Lung (tissue), 12 donors: ENCODE measurements around the gene SEPTIN6. TPM values are rescaled to one million over a fixed set of nuclear protein-coding genes. Genes with fewer than 3 reads are reported as not detected.
A peak's percentile ranks its signal among the peaks of the same experiment; 100 is the strongest.

Source experiments
- ATAC-seq: fragments of 200-7000 bp; cut with Tn5 transposase; one replicate; pipeline ENCODE4 v1.9.1; 2020; ENCODE audit warnings: moderate number of reproducible peaks; ENCODE audit not compliant: insufficient read depth, low FRiP score
- DNase-seq, 3 donors: peaks; one replicate each; pipeline ENCODE4 v3.0.0-alpha.2; 2013 to 2017
- H3K27ac ChIP-seq, 2 donors: one replicate each; pipeline ENCODE4 v1.5.1; 2013; ENCODE audit warnings: mild to moderate bottlenecking in 2 of 2, moderate library complexity in 2 of 2, control low read depth in 1 of 2, inconsistent platforms in 1 of 2, low read depth in 1 of 2, low read length in 1 of 2
- H3K27me3 ChIP-seq, 3 donors: one replicate each; pipeline ENCODE4 v1.5.1; 2013; ENCODE audit warnings: low read length in 2 of 3; ENCODE audit not compliant: control insufficient read depth in 3 of 3, insufficient read depth in 3 of 3
- H3K36me3 ChIP-seq, 4 donors: one replicate each; pipeline ENCODE4 v1.5.1; 2013; ENCODE audit warnings: low read length in 4 of 4, mild to moderate bottlenecking in 1 of 4, moderate library complexity in 1 of 4; ENCODE audit not compliant: control insufficient read depth in 4 of 4, insufficient read depth in 4 of 4
- H3K4me1 ChIP-seq, 5 donors: one replicate each; pipeline ENCODE4 v1.5.1; 2013; ENCODE audit warnings: low read length in 5 of 5, mild to moderate bottlenecking in 2 of 5, moderate library complexity in 1 of 5; ENCODE audit not compliant: control insufficient read depth in 5 of 5, insufficient read depth in 5 of 5
- H3K4me3 ChIP-seq: one replicate; pipeline ENCODE4 v1.5.1; 2013; ENCODE audit warnings: mild to moderate bottlenecking, control low read depth, moderate library complexity
- H3K9ac ChIP-seq, 2 donors: one replicate each; pipeline ENCODE4 v1.5.1; 2013; ENCODE audit warnings: low read length in 2 of 2, control low read depth in 1 of 2; ENCODE audit not compliant: insufficient read depth in 1 of 2
- H3K9me3 ChIP-seq, 4 donors: one replicate each; pipeline ENCODE4 v1.5.1; 2013; ENCODE audit warnings: low read length in 3 of 4, mild to moderate bottlenecking in 1 of 4, moderate library complexity in 1 of 4; ENCODE audit not compliant: control insufficient read depth in 4 of 4, insufficient read depth in 3 of 4
- CTCF ChIP-seq: IDR thresholded peaks from 2 replicates; pipeline ENCODE4 v1.5.1; 2012; ENCODE audit warnings: mild to moderate bottlenecking; ENCODE audit errors: control extremely low read depth, extremely low read depth
- WGBS, 2 donors: extraction: QIAGEN DNeasy Blood & Tissue Kit; methylation state at CpG; one replicate each; pipeline ENCODE4 v1.1.7; 2013; 5-methylcytosine and 5-hydroxymethylcytosine counted together
- polyA plus RNA-seq, 2 donors: library from polyadenylated mRNA; stranded (reverse); fragments of 200-250 nt; gene quantifications; one replicate each; pipeline ENCODE4 v1.2.1, GENCODE V29; 2013
- total RNA-seq, 2 donors: library from RNA; depleted of rRNA in 1 of 2; stranded (reverse); fragments of >200 nt in 1 of 2; gene quantifications; one replicate each; pipeline ENCODE4 v1.2.1, GENCODE V29; 2014 to 2021
- donor health status: control.
- donor health status: control.
- donor health status: Bipolar disorder and iron deficiency.
- donor health status: healthy.
- donor health status: DM: yes; HTN: yes; CAD: no.

Gene SEPTIN6
- total and polyA plus RNA-seq, 4 donors, result 6.2 to 25.8 (median 17.6) TPM

- Histone ChIP-seq H3K36me3 (no peaks in the 10 kb centered on the region), H3K27ac (no peak overlapping the region), H3K9me3 (peaks cover 0 to 2% (median 0%) of the 10 kb centered on the region in 4 donors), H3K9ac (no peak overlapping the region), H3K4me1 (no peaks in the 10 kb centered on the region), H3K4me3 (no peak overlapping the region), H3K27me3 (no peaks in the 10 kb centered on the region)
- DNase-seq (no peak), ATAC-seq (no peak)
- 81 to 86% methylated on average over 2 to 6 of the region's 6 CpGs for WGBS, 2 donors
- no peak for TF ChIP-seq CTCF
Observed at GRCh38 chrX:119735467-119735866, 42.5 kb upstream of the SEPTIN6 start.

DNA sequence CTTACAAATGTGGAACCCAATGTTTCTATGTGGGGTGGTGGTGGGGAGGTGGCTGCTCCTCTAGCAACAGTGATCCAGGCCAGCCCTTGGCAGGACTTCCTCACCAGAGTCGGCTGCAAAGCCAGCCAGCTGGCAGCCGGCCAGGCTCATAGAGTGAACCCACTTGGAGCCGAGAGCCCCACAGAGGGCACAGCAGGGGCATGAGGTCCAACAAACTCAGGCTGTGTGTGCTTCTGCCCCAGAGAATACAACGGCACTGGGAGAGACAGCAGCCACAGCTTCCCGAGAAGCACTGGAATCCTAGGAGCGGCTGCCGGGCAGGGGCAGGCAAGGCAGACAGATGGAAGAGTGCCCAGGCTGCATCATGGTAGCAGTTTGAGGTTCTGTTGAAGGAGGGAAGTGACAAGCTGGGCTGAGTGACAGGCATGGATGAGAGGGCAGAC lies 42.0 kb upstream of the SEPTIN6 start:
- DNase-seq (peak in 1 of 3 donors; percentile 24), ATAC-seq (no peak)
- H3K9ac ChIP-seq, result no peak overlapping the region
- no peaks in the 10 kb centered on the region for H3K27me3 ChIP-seq
- H3K9me3 ChIP-seq, result peaks cover 0 to 2% (median 0%) of the 10 kb centered on the region in 4 donors
- no peaks in the 10 kb centered on the region for H3K36me3 ChIP-seq
- WGBS, 2 donors, result 25 to 42% methylated on average over 6 to 7 of the region's 7 CpGs
- H3K27ac ChIP-seq, result no peak overlapping the region
- H3K4me1 ChIP-seq, result no peaks in the 10 kb centered on the region
- TF ChIP-seq CTCF, result no peak
- H3K4me3 ChIP-seq, result no peak overlapping the region

DNA sequence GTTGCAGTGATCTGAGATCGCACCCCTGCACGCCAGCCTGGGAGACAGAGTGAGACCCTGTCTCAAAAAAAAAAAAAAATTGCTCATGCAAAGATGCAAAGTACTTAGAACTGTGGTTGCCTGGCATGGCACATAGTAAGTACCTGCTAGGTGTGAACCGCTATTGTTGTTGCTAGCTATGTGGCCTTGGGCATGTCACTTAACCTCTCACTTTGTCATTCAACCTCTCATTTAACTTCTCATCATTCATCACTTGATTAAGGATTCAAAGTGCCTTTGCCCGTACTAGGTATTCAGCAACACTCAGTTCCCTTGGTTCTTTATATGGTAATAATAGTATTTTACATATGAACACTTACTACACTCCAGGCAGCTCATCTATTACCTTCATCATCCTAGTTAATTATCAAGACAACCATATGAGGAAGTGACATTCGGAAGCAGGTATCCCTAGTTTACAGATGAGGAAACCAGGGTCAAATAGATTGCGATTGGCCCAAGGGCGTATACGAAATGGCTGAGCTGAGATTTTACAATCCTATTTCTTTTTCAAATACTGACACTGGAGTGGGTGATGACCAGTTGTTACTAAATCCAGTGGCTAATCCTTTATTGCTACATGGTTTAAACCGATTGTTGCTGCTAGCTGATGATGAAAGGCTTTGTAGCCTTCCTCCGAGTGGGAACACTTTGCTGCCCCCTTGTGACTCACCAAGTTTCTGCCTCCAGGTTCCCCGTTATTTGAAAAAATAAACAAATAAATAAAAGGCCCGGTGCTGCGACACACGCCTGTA lies 36.6 kb upstream of the SEPTIN6 start:
- H3K4me1 ChIP-seq, result no peaks in the 10 kb centered on the region
- H3K9me3 ChIP-seq, result peaks cover 0 to 2% (median 0%) of the 10 kb centered on the region in 4 donors
- no peaks in the 10 kb centered on the region for H3K27me3 ChIP-seq
- no peaks in the 10 kb centered on the region for H3K36me3 ChIP-seq
- H3K27ac ChIP-seq, result no peak overlapping the region
- H3K4me3 ChIP-seq, result no peak overlapping the region
- ATAC-seq, result no peak
- TF ChIP-seq CTCF, result peak; percentile 42
- WGBS, 2 donors, result 27 to 40% methylated on average over 14 of the region's 14 CpGs
- DNase-seq, result peak; percentile 58 to 71 (median 59)
- no peak overlapping the region for H3K9ac ChIP-seq

- no peak for ATAC-seq
- 53 to 64% methylated on average over 4 to 5 of the region's 5 CpGs for WGBS, 2 donors
- DNase-seq, result no peak
- H3K27ac ChIP-seq, result no peak overlapping the region
- no peaks in the 10 kb centered on the region for H3K36me3 ChIP-seq
- no peaks in the 10 kb centered on the region for H3K27me3 ChIP-seq
- peaks cover 0 to 2% (median 0%) of the 10 kb centered on the region in 4 donors for H3K9me3 ChIP-seq
- no peak for TF ChIP-seq CTCF
- no peaks in the 10 kb centered on the region for H3K4me1 ChIP-seq
- no peak overlapping the region for H3K4me3 ChIP-seq
- no peak overlapping the region for H3K9ac ChIP-seq
Observed at GRCh38 chrX:119728487-119728886, 35.5 kb upstream of the SEPTIN6 start.
